MM.1S (cell line): ENCODE measurements around the gene THG1L.

Experiments
- DNase-seq: peaks from one replicate; pipeline ENCODE4 v3.0.0-alpha.2; 2015
- H2AFZ ChIP-seq: fragments of 300-600 bp; sonication (generic); 2 replicates; pipeline ENCODE4 v1.6.0; 2016; ENCODE audit warnings: antibody characterized with exemption, low read length
- H3F3A ChIP-seq: fragments of 300-600 bp; sonication (generic); 2 replicates; pipeline ENCODE4 v1.6.1; 2016; ENCODE audit warnings: mild to moderate bottlenecking, antibody characterized with exemption, low read length, moderate library complexity, mixed read lengths; ENCODE audit not compliant: insufficient read depth
- H3K27ac ChIP-seq: fragments of 300-600 bp; sonication (generic); 2 replicates; pipeline ENCODE4 v1.5.1; 2016; ENCODE audit warnings: mild to moderate bottlenecking, low read length
- H3K27me3 ChIP-seq: fragments of 300-600 bp; sonication (generic); replicated peaks from 2 replicates; pipeline ENCODE4 v1.6.0; 2016; ENCODE audit warnings: low read length; ENCODE audit not compliant: insufficient read depth
- H3K36me3 ChIP-seq: fragments of 300-600 bp; sonication (generic); replicated peaks from 2 replicates; pipeline ENCODE4 v1.6.1; 2016; ENCODE audit warnings: mild to moderate bottlenecking, low read length, mixed read lengths; ENCODE audit not compliant: insufficient read depth
- H3K4me1 ChIP-seq: fragments of 300-600 bp; sonication (generic); 2 replicates; pipeline ENCODE4 v1.6.1; 2016; ENCODE audit warnings: low read length, mixed read lengths
- H3K4me2 ChIP-seq: fragments of 300-600 bp; sonication (generic); 2 replicates; pipeline ENCODE4 v1.6.0; 2016; ENCODE audit warnings: low read depth, low read length
- H3K4me3 ChIP-seq: fragments of 300-600 bp; sonication (generic); 2 replicates; pipeline ENCODE4 v1.5.1; 2016; ENCODE audit warnings: low read length, mixed read lengths
- H3K79me2 ChIP-seq: fragments of 300-600 bp; sonication (generic); 2 replicates; pipeline ENCODE4 v1.6.1; 2016; ENCODE audit warnings: mixed run types, low read length, mixed read lengths
- H3K9ac ChIP-seq: fragments of 300-600 bp; sonication (generic); 2 replicates; pipeline ENCODE4 v1.6.1; 2016; ENCODE audit warnings: low read length, mixed read lengths
- H3K9me2 ChIP-seq: fragments of 300-600 bp; sonication (generic); replicated peaks from 2 replicates; pipeline ENCODE4 v1.6.1; 2016; ENCODE audit warnings: mild to moderate bottlenecking, low read length, mixed read lengths; ENCODE audit not compliant: insufficient read depth
- H3K9me3 ChIP-seq: fragments of 300-600 bp; sonication (generic); replicated peaks from 2 replicates; pipeline ENCODE4 v1.6.1; 2016; ENCODE audit warnings: mild to moderate bottlenecking, low read length, mixed read lengths; ENCODE audit not compliant: insufficient read depth
- H4K20me1 ChIP-seq: fragments of 300-600 bp; sonication (generic); 2 replicates; pipeline ENCODE4 v1.6.1; 2016; ENCODE audit warnings: mild to moderate bottlenecking, low read length, moderate library complexity, mixed read lengths; ENCODE audit not compliant: insufficient read depth
- EZH2 ChIP-seq: fragments of 300-600 bp; sonication (generic); optimal IDR thresholded peaks from 2 replicates; pipeline ENCODE3; 2017; ENCODE audit warnings: low read depth, mild to moderate bottlenecking, antibody characterized with exemption, low read length, mixed read lengths
- EZH2phosphoT487 ChIP-seq: fragments of 300-600 bp; sonication (generic); IDR thresholded peaks from 2 replicates; pipeline ENCODE4 v1.6.1; 2018; ENCODE audit warnings: antibody characterized with exemption, low read length
- TF ChIP-seq, protein P1 (sequence below): fragments of 300-600 bp; sonication (generic); IDR thresholded peaks from 2 replicates; pipeline ENCODE4 v1.5.1; 2016; ENCODE audit warnings: antibody characterized with exemption, low read length, mixed read lengths

Gene THG1L

DNA sequence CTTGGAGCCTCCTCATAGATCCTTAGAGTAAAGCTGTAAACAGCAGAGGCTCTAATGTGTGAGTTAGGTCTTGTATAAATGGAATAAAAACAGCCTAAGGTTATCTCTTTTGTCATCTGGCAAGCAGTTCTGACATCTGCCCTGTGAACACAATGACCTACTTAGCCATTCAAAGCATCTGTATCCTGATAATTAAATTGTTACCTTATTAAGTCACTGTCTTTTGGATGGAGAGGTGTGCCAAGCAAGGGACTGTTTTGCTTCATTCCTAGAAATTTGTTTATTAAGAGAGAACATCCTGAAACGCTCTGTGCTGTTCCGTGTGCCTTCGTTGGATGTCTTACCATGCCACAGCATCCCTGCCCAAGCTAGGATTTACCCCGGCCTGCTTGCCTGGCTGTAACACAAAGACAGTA is 13.8 kb downstream of the THG1L start:
- H3F3A ChIP-seq: no peaks in the 10 kb centered on the region
- H3K79me2 ChIP-seq: peaks cover 19% of the 10 kb centered on the region
- DNase-seq: no peak
- peaks cover 12% of the 10 kb centered on the region; the same call in 1 of the 2 replicates for H3K4me1 ChIP-seq
- no peak overlapping the region for H3K4me3 ChIP-seq
- H4K20me1 ChIP-seq: no peaks in the 10 kb centered on the region
- no peaks in the 10 kb centered on the region for H3K9me2 ChIP-seq
- peak overlapping the region; percentile 89; the same call in 1 of the 2 replicates for H3K4me2 ChIP-seq
- no peak overlapping the region for H3K27ac ChIP-seq
- no peaks in the 10 kb centered on the region for H3K9me3 ChIP-seq
- no peak overlapping the region for H3K9ac ChIP-seq
- H3K36me3 ChIP-seq: no peaks in the 10 kb centered on the region
- H2AFZ ChIP-seq: no peak overlapping the region
- TF ChIP-seq EZH2phosphoT487 (no peak), EZH2 (no peak)
- TF ChIP-seq, protein P1, sequence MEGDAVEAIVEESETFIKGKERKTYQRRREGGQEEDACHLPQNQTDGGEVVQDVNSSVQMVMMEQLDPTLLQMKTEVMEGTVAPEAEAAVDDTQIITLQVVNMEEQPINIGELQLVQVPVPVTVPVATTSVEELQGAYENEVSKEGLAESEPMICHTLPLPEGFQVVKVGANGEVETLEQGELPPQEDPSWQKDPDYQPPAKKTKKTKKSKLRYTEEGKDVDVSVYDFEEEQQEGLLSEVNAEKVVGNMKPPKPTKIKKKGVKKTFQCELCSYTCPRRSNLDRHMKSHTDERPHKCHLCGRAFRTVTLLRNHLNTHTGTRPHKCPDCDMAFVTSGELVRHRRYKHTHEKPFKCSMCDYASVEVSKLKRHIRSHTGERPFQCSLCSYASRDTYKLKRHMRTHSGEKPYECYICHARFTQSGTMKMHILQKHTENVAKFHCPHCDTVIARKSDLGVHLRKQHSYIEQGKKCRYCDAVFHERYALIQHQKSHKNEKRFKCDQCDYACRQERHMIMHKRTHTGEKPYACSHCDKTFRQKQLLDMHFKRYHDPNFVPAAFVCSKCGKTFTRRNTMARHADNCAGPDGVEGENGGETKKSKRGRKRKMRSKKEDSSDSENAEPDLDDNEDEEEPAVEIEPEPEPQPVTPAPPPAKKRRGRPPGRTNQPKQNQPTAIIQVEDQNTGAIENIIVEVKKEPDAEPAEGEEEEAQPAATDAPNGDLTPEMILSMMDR: no peak
- no peaks in the 10 kb centered on the region for H3K27me3 ChIP-seq

DNA sequence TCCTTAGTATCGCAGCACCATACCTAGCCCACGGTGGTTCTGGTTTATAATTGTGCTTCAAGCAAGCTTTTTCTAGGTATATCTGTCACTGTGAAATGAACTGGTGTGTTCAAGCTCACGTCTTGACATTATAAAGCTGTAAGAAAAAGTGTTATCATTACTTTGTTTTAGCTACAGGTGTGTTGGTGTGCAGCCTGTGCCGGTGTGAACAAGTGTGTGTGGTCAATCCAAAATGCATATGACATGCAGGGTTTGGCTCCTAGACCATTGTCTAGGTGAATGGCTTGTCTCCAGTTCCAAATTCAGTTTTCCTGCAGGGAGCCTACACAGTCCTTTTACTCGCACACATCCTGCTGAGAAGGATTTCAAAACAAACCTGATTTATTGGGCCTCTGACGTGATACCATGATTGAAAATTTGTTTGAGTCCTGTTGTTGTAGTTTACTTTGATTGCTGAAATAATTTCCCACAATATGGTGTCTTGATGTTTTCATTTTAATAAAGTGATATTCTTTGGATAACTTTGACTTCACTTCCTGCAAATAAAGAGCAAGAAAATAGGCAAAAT is 16.0 kb downstream of the THG1L start:
- Histone ChIP-seq H3K4me3 (no peak overlapping the region), H2AFZ (no peak overlapping the region), H4K20me1 (no peaks in the 10 kb centered on the region), H3K4me2 (no peak overlapping the region), H3K9me2 (no peaks in the 10 kb centered on the region), H3K9ac (no peak overlapping the region), H3K79me2 (peaks cover 21% of the 10 kb centered on the region), H3F3A (no peaks in the 10 kb centered on the region), H3K27ac (no peak overlapping the region), H3K9me3 (no peaks in the 10 kb centered on the region), H3K36me3 (no peaks in the 10 kb centered on the region), H3K4me1 (peaks cover 12% of the 10 kb centered on the region; the same call in 1 of the 2 replicates), H3K27me3 (no peaks in the 10 kb centered on the region)
- TF ChIP-seq EZH2phosphoT487 (no peak), EZH2 (no peak)
- TF ChIP-seq, protein P1: no peak
- DNase-seq: no peak

DNA sequence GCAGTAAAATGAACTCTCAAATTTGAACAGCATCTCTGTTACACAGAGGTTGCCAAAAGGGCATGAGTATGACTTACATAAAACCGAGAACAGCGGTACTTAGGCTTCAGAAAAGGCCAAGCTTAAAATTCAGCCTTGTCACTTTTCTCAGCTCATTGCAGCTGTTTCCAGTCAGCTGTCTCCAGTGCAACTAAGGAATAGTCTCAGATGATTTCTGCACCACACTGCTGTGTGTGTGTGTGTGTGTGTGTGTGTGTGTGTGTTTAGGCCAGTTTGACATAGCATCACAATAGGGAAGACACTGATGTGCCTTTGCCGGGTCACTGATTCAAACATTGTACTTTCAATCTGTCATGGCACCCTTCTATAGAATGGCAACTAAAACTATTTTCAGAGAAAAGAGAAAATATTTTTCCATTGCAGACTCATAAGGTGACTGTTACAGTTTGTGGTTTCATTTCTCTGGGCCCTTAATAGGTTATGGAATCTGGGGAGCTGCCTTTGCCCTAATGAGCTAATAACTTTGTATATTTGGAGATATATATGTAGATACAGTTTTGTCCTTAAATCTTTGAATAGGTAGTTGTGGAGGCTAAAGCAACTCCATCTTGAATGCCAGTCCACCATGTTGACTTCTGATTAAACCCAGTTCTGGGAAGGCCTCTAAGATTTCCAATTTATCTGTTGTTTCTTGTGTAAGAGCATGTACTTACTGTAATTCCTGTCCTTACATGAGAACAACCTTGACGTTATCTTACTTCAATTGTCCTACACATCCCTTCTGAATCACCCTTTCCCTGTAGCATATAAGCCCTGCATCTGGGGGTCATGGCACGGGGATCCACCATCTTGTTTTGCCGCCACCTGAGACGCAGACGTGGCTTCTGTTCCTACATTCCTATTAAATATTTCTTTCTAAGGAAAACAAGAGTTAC is 16.8 kb downstream of the THG1L start:
- Histone ChIP-seq H3K27me3 (no peaks in the 10 kb centered on the region), H3K4me3 (no peak overlapping the region), H4K20me1 (no peaks in the 10 kb centered on the region), H3K4me2 (no peak overlapping the region), H3K79me2 (peaks cover 21% of the 10 kb centered on the region), H3K4me1 (peaks cover 12% of the 10 kb centered on the region; the same call in 1 of the 2 replicates), H3K9me2 (no peaks in the 10 kb centered on the region), H3K36me3 (no peaks in the 10 kb centered on the region), H2AFZ (no peak overlapping the region), H3K27ac (no peak overlapping the region), H3K9ac (no peak overlapping the region), H3K9me3 (no peaks in the 10 kb centered on the region), H3F3A (no peaks in the 10 kb centered on the region)
- TF ChIP-seq EZH2phosphoT487: no peak
- TF ChIP-seq, protein P1: no peak
- TF ChIP-seq EZH2: no peak
- DNase-seq: no peak
